K562 (cell line): ENCODE results near the gene SEPTIN8. TPM values are rescaled to one million over a fixed set of nuclear protein-coding genes. Genes with fewer than 3 reads are reported as not detected.
A peak's percentile ranks its signal among the peaks of the same experiment; 100 is the strongest.

Experiments used
- NR1H2 ChIP-seq: sonication (generic); formaldehyde crosslinking; IDR thresholded peaks from 2 replicates; pipeline ENCODE4 v1.4.0; 2020; ENCODE audit warnings: mild to moderate bottlenecking, missing genetic modification reagents
- PTBP1 ChIP-seq: fragments of 200-400 bp; formaldehyde crosslinking; IDR thresholded peaks from 2 replicates; pipeline ENCODE4 v1.6.1; 2017; ENCODE audit warnings: low read depth, low read length
- PYGO2 ChIP-seq: fragments of 450-650 bp; IDR thresholded peaks from 2 replicates; pipeline ENCODE4 v1.6.1; 2016; ENCODE audit warnings: mild to moderate bottlenecking, missing genetic modification characterization, moderate library complexity, missing compliant biosample characterization
- RBM15 ChIP-seq: fragments of 200-400 bp; formaldehyde crosslinking; IDR thresholded peaks from 2 replicates; pipeline ENCODE4 v1.6.1; 2018; ENCODE audit warnings: mild to moderate bottlenecking, low read length, moderate library complexity; ENCODE audit not compliant: insufficient read depth
- RBM25 ChIP-seq: fragments of 200-400 bp; formaldehyde crosslinking; IDR thresholded peaks from 2 replicates; pipeline ENCODE4 v1.6.1; 2018; ENCODE audit warnings: low read length, low read depth, moderate library complexity; ENCODE audit not compliant: severe bottlenecking
- SMAD3 ChIP-seq: fragments of 450-650 bp; formaldehyde crosslinking; conservative IDR thresholded peaks from 2 replicates; pipeline ENCODE4 v1.4.0; 2020; ENCODE audit warnings: mild to moderate bottlenecking
- TRIM28 ChIP-seq: fragments of 450-650 bp; IDR thresholded peaks from 2 replicates; pipeline ENCODE4 v1.6.1; 2017
- ZNF444 ChIP-seq: fragments of 250-450 bp; sonication (Bioruptor Pico); IDR thresholded peaks from 2 replicates; pipeline ENCODE4 v1.4.0; 2020; ENCODE audit warnings: mild to moderate bottlenecking, moderate library complexity
- ZNF57 ChIP-seq: fragments of 450-650 bp; formaldehyde crosslinking; IDR thresholded peaks from 2 replicates; pipeline ENCODE4 v1.4.0; 2020; ENCODE audit warnings: mild to moderate bottlenecking, moderate library complexity
- ZSCAN29 ChIP-seq: fragments of 450-650 bp; IDR thresholded peaks from 2 replicates; pipeline ENCODE4 v1.6.1; 2017
- polyA plus RNA-seq, 8 experiments: library from polyadenylated mRNA; depleted of rRNA in 4 of 8; stranded (reverse) in 5 of 8; unstranded in 3 of 8; fragments of >200 nt; fragmentation: Nextera tagmentation in 2 of 8; fragmentation: Illumina TruSeq in 1 of 8; extraction: Ambion mirVana in 2 of 8; extraction: Trizol in 1 of 8; gene quantifications; 2 replicates each; pipeline versions ENCODE4 v1.2.1 to v1.2.3, GENCODE V29; 2011 to 2014; ENCODE audit warnings: inconsistent platforms in 1 of 8, missing spikeins in 1 of 8
- total RNA-seq, 7 experiments: library from RNA; depleted of rRNA in 6 of 7; stranded (reverse); fragments of >200 nt in 6 of 7; fragmentation: Illumina TruSeq in 2 of 7; extraction: Trizol in 2 of 7; gene quantifications; 2 replicates each; pipeline versions ENCODE4 v1.2.1 to v1.2.3, GENCODE V29; 2011 to 2021; ENCODE audit warnings: low replicate concordance in 1 of 7
- TF ChIP-seq, protein P1 (sequence below): fragments of 250-450 bp; sonication (Bioruptor Pico); IDR thresholded peaks from 2 replicates; pipeline ENCODE4 v1.8.0; 2021; ENCODE audit warnings: borderline replicate concordance, mild to moderate bottlenecking, moderate library complexity; ENCODE audit not compliant: poor library complexity, severe bottlenecking
- TF ChIP-seq, protein P2 (sequence below): sonication (generic); formaldehyde crosslinking; IDR thresholded peaks from 2 replicates; pipeline ENCODE4 v1.8.0; 2022; ENCODE audit warnings: mild to moderate bottlenecking, missing genetic modification reagents

SEPTIN8 gene
- total and polyA plus RNA-seq, 9 of the 15 experiments (the other 6 are each of a cell fraction or from before 2014, with no cell fraction given), result 19.3 to 142 (median 101) TPM

DNA sequence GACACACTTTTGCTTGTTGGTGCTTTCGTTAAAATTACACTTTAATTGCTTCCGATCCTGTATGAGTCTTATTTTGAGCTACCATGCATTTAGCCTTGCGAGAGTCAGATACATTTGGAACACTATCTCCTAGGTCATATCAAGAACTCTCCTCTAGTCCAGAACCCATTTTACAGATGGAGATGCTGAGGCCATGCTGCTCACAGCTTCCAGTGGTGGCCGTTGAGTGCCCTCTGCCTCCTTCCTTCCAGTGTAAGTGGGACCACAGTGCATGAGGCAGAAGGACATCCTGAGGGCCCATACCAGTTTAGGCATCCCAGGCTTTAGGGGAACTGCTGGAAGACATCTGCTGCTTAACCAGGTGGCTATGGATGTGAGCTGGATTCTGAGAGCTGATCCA lies 22.9 kb downstream of the SEPTIN8 start (continued):
- no peak for TF ChIP-seq SMAD3 (CRISPR knock-in tag)
- TF ChIP-seq PTBP1, result 0 out of 2 replicates have a peak, but pooled peaks have one; percentile 48
- TF ChIP-seq PYGO2 (tag), result no peak
- TF ChIP-seq TRIM28, result no peak
- TF ChIP-seq, protein P1, sequence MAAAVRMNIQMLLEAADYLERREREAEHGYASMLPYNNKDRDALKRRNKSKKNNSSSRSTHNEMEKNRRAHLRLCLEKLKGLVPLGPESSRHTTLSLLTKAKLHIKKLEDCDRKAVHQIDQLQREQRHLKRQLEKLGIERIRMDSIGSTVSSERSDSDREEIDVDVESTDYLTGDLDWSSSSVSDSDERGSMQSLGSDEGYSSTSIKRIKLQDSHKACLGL (CRISPR knock-in tag), result no peak
- no peak for TF ChIP-seq NR1H2
- no peak for TF ChIP-seq ZNF444 (CRISPR knock-in tag)
- TF ChIP-seq ZSCAN29, result no peak
- no peak for TF ChIP-seq ZNF57 (CRISPR knock-in tag)
- no peak for TF ChIP-seq RBM15
- TF ChIP-seq, protein P2, sequence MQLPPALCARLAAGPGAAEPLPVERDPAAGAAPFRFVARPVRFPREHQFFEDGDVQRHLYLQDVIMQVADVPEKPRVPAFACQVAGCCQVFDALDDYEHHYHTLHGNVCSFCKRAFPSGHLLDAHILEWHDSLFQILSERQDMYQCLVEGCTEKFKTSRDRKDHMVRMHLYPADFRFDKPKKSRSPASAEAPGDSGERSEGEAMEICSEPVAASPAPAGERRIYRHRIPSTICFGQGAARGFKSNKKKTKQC (CRISPR knock-in tag), result no peak
- peak; percentile 79 for TF ChIP-seq RBM25
